HG02798 (cell line): Measurements from ENCODE around the gene METTL18.
"Not testable (repeated sequence)": the region's sequence is repeated elsewhere in the genome, so short reads cannot be mapped to it uniquely, and the experiment has no call there.

ENCODE experiments used
- ATAC-seq: cut with Tn5 transposase; IDR thresholded peaks from one replicate; pipeline ENCODE4 v1.9.1; 2021; ENCODE audit warnings: mild to moderate bottlenecking; ENCODE audit not compliant: unreplicated experiment, poor library complexity

Gene METTL18

DNA sequence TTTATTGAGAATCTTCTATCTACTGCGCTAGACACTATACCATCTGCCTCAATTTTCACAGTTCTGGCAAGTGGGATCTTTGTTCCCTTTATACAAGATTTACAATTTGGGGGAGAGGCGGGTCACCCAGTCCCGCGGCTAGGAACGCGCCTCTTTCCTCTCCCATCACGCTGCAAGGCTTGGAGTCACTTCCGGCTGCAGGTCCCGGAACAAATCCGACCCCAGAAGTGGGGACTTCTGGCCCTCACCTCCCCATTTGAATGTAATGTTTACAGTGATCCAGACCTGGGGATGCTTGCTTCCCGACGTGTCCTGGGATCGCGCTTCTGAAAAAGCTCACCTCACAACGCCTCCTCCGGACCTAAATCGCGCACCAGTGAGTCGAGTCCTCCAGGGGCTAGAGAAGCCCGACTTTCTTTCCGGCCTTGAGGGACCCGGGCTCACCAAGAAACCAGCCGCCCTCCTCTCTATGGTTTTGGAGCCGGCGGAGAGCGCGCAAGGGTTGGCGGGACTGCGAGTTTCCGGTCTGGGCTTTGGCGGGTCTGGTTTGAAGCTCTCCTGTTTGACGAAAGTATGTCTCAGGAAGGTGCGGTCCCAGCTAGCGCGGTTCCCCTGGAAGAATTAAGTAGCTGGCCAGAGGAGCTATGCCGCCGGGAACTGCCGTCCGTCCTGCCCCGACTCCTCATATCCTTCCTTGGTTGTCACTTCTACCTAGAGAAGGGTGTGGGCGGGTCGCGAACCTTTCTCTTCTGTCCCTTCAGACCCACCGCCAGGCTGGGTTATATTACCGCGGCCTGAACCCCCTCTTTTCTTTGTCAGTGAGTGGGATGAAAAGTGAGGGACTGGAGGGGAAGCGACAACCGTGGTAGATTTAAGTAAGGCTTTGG, at the start of gene METTL18:
TSS of gene METTL18 (minus strand) at position 378 of the 887 bp plus-strand sequence. CDS start 1,212 bp downstream, outside the sequence.
- ATAC-seq = peak; percentile 98

DNA sequence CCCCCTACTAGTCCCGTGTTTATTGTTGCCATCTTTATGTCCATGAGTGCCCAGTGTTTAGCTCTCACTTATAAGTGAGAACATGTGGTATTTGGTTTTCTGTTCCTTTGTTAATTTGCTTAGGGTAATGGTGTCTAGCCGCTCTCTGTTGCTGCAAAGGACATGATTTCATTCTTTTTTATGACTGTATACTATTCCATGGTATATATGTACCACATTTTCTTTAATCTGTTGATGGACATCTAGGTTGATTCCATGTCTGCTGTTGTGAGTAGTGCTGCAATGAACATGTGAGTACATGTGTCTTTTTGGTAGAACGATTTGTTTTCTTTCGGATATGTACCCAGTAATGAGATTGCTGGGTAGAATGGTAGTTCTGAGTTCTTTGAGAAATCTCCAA, 44.2 kb upstream of the METTL18 start:
- ATAC-seq = no peak

- no peak for ATAC-seq
Measured at GRCh38 chr1:169836198-169836597, 41.5 kb upstream of the METTL18 start.

DNA sequence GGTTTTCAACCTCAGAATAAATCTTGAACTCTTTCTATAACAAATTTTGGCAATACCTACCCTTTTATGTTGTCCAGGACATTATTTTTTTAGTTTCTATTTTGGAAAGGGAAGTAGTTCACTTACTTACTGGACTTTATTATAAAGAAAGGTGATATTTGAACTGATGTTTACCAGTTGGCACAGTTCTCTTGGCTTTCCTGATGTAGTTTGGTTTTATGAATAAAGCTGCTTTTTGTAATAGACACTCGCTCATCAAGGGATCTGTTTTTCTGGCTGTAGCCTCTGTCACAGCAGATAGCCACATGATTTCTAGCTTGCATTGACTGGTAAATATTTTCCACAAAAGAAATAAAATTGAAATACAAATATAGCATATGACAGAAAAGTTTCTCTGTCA, 40.9 kb upstream of the METTL18 start:
- ATAC-seq = no peak

DNA sequence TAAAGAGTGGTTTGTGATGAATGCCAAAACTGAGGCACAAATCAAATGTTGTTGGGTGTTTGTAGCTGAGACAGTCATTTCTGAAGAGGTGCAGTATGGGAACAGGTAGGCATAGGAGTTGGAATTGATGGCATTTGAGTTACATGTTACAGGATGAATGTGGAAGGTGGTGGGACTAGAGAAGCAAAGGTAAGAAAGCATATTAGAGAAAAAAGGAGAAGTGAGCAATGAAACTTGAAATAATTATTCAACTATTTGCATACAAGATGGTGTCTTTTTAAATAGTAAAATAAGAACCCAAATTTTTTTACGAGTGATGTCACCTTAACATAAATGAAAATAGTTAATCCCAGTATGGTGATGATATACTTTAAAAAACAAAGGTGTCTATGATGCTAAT, 40.2 kb upstream of the METTL18 start:
- ATAC-seq = no peak

GRCh38 chr1:169833179-169833901, 38.6 kb upstream of the METTL18 start:
- ATAC-seq = no peak

DNA sequence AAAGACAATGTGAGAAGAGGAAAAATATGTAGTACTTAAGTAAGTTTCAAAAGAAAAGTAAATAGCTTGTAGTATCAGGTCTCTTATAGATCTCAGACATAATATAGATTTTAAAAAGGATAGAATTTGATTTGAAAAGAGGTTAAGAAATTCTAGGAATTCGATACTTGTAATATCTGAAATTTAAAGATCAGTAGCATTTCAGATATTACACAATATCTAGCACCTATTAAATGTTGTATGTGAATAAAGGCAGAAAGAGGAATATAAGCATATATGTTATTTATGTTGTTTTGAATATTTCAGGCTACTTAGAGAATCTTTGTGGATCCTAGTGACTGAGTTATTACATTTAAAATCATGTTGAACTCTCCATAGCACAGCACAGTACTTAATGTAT, 35.0 kb upstream of the METTL18 start:
- ATAC-seq = no peak

- no peak for ATAC-seq
Measured at GRCh38 chr1:169824153-169824552, 29.4 kb upstream of the METTL18 start.

DNA sequence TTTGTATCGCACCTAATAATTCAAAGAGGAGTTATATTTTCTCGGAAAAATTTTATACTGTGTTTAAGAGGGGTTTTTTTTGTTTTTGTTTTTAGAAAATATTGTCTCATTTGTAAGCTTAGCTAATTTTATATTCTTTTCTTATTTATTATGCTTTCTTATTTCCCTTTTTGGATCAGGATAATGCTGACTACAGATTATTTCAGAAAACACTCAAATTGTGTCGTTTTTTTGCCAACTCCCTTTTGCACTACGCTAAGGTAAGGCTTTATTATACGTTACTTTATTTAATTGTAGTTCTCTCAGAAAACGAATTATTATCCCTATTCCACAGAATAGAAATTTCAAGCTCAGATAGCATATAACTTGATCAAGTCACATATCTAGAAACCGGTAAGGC, 26.8 kb upstream of the METTL18 start:
- no peak for ATAC-seq

GRCh38 chr1:169816617-169817016, 21.9 kb upstream of the METTL18 start:
- no peak for ATAC-seq

DNA sequence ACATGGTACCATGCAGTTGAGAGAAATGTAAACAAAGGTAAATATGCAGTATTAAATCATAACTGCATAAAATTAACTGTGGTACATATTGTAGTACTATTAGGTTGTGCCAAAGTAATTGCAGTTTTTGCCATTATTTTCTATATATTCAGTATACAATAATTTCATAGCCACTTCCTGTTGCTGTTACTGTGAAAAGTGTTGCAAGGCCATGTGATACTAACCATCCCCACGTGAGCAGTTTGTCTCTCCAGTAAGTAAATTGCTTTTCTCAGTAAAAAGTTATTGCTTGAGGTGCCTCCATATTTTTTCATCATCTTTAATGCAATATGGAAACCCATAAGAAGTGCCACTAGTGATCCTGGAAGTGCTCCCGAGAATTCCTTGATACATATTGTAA, 19.6 kb upstream of the METTL18 start:
- ATAC-seq = no peak

GRCh38 chr1:169812131-169812530, 17.4 kb upstream of the METTL18 start:
- no peak for ATAC-seq

- ATAC-seq = not testable (repeated sequence)
Measured at GRCh38 chr1:169811418-169812035, 16.8 kb upstream of the METTL18 start.

GRCh38 chr1:169809370-169810095, 14.8 kb upstream of the METTL18 start:
- ATAC-seq = no peak

DNA sequence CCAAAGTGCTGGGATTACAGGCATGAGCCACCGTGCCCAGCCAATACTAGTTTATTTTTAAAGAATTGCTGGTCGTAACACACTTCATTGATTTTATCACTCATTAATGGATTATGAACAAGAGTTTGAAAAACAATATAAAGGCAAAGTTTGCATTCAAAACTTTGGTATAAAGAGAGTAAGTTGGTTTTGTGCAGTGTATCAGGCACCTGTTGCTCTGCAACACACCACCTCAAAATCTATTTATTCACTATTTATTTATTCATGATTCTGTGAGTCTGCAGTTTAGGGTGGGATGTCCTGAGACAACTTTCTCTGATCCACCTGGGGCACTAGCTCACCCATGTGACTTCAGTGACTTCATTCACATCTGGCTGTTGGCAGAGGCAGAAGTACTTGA, 10.2 kb upstream of the METTL18 start:
- no peak for ATAC-seq

DNA sequence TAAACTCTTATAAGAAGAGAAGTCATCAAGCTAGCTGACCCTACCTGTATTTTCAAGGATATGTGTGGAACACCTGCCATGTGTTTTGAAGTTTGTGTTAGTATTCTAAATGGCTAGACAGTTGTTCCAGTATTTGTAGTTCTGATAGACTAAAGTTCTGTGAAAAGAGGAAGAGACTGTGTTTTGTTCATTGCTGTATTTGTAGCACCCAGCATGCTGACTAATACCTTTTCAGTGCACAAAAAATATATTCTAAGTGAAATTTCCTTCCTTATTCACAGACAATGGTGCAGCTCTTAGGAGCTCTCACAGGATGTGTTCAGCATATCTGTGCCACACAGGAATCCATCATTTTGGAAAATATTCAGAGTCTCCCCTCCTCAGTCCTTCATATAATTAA, 8.2 kb upstream of the METTL18 start:
- ATAC-seq = no peak

DNA sequence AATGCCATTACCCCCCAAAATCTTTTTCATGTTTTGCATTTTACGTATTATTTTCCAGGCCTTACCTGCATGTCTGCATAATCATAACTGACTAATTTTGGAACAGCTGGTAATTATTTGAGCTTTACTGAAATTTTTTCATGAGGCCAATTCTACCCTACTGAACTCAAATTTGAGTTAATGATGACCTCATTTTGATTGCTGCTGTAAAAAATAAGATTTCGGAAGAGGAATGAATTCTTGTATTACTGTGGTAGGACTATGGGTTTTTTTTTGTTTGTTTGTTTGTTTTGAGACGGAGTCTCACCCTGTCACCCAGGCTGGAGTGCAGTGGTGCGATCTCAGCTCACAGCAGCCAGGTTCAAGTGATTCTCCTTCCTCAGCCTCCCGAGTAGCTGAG, 2.6 kb upstream of the METTL18 start:
- no peak for ATAC-seq

DNA sequence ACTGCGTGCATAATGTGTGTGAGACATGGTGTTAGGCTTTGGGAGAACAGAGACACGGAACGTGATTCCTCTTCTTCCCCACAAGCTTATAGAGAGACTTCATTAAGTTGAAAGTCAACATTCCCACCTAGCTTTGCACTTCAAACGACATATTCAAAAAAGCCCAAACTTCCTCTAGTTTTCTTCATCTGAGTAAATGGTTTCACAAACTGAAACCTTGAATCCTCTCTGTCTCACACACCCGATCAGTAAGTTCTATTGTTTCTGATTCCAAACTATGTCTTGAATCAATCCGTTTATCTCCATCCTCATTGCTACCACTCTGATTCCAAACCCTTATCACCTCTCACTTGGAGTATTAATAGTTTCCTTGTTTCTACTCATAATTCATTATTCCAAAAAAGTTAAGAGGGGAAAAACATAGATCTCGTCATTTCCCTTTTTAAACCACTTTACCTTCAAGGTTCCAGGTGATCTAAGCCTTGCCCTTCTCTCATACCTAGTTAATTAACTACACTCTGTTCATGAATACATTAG, 1.6 kb upstream of the METTL18 start:
- no peak for ATAC-seq

DNA sequence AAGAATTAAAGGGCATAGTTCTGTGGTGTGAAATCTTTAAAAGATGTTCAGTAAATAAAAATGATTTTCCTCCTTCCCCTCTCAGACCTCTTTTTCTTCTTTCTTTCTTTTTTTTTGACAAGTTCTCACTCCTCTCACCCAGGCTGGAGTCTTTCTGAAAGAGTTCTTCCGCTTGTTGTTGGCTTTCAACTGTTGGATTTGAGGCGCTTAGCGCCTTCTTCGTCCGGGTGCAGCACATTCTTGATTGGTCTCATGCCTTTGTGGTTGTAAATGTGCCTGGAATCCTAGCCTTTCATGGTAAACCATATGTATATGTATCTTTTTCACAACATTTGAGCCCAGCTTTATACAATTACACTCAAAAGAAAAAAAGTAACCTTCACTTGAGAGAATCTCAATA, 980 bp upstream of the METTL18 start:
- ATAC-seq = no peak

- ATAC-seq = no peak
Measured at GRCh38 chr1:169793730-169794129, 977 bp downstream of the METTL18 start.
